CD4-positive, alpha-beta T cell treated with Interleukin-6 for 4 hours (primary cell): ENCODE results near the gene TOP1.
A peak's percentile ranks its signal among the peaks of the same experiment; 100 is the strongest.
"Not testable (repeated sequence)": the region's sequence is repeated elsewhere in the genome, so short reads cannot be mapped to it uniquely, and the experiment has no call there.

Experiments used
- DNase-seq: peaks from one replicate; pipeline ENCODE4 v3.0.0-alpha.2; 2020; ENCODE audit warnings: mixed read lengths

TOP1 gene

DNA sequence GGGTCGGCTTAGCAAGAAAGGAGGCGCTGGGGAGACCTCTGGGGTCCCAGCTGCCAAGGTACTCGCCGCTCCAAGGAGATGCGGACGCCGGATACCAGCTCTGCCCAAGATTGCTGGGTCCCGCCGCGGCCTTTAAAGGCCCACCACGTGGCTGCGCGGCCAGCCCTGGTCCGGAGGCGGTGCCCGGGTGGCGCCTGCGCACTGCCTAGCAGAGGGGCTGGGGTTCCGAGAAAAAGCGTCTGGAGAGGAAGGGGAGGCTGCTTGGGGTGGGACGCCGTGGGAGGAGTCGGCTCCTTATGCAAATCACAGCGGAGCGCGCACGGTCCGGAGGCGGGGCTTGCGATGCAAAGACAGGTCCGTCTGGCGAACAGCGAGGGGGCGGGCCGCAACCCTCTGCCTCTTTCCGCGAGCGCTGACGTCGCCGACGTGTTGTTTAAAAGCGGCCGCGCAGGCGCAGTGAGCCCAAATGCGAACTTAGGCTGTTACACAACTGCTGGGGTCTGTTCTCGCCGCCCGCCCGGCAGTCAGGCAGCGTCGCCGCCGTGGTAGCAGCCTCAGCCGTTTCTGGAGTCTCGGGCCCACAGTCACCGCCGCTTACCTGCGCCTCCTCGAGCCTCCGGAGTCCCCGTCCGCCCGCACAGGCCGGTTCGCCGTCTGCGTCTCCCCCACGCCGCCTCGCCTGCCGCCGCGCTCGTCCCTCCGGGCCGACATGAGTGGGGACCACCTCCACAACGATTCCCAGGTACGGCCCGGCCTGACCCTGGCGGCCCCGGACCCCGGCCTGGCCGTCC is at the start of gene TOP1:
TOP1 (plus strand) TSS at position 464 of the 791 bp plus-strand sequence; CDS start at position 710, 246 bp downstream.
- DNase-seq: peak; percentile 100

DNA sequence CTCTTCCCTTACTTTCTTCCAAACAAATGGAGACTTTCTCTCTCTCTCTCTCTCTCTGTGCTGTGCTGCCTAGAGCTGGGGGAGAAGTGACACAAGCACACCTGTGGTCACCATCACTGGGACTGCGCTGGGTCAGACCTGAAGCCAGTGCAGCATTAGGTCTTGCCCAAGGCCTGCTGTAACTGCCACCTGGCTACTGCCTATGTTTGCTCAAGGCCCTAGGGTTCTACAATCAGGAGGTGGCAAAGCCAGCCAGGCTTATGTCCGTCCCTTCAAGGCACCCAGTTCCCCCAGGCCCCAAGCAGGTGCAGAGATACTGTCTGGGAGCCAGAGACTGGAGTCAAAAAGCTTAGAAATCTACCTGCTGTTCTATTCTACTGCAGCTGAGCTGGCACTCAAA is 49.4 kb upstream of the TOP1 start:
- no peak for DNase-seq

DNA sequence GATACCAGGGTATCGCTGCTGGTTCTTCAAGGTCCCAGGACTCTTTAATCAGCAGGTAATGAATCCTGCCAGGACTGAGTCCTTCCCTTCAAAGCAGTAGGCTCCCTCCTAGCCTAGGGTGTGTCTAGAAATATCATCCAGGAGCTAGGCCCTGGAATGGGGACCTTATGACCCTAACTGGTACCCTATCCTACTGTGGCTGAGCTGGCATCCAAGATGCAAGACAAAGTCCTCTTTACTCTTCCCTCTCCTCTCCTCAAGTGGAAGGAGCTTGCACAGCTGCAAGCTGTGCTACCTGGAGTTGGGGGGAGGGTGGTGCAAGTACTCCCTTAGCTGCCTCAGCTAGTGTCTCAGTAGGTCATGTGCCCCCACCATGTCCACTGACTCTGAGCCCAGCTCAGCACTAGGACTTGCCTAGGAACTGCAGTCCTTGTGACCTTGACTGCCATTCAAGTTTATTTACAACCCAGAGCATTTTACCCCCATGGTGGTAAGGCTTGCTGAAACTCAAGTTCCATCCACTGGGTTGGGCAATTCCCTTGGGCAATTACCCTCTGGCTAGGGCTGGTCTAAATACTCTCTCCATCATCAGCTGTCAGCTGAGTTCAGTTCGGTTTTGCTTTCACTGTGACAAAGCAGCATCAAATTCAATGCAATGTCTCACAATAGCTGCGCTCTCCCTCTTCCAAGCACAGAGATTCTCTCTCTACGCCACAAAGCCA is 48.4 kb upstream of the TOP1 start:
- DNase-seq: no peak

DNA sequence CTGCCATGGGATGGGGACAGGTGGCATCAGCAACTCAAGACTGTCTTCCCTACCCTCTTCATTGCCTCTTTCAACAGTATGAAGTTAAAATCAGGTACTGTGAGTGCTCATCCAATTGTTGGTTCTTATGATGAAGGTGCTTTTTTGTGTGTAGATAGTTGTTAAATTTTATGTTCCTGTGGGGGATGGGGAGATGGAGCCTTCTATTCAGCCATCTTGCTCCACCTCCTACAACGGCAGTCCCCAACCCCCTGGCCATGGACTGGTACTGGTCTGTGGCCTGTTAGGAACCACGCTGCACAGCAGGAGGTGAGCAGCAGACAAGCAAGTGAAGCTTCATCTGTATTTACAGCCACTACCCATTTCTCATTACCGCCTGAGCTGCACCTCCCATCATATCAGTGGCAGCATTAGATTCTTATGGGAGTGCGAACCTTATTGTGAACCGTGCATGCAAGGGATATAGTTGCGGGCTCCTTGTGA is 47.8 kb upstream of the TOP1 start:
- DNase-seq: no peak

DNA sequence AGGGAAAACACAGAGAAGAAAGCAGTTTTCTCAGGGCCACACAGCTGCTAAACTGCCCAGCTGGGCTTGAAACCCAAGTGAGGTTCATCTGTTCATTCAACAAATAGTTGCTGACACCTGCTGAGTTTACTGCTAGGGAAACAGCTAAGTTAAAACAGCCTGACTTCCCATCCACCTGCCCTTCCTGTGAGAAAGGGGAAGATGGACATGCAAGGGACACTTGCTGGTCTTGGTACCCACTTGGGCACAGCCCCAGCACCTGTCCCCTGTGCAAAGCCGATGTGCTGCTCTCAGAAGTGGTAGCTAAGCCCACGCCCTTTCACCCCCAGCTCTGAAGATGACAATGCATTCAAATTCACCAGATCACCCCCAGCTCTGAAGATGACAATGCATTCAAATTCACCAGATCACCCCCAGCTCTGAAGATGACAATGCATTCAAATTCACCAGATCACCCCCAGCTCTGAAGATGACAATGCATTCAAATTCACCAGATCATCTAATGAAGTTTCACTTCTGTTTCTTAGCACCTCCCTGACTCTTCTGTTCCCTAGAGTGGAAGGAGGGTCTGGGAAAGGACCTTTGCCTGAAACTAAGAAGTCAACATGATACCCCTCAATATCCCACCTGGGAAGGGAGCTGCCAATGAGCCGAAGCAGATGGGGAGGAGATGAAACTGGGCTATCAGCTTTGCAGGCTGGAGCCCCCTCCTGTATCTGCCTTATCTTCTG is 46.0 kb upstream of the TOP1 start:
- DNase-seq: no peak

DNA sequence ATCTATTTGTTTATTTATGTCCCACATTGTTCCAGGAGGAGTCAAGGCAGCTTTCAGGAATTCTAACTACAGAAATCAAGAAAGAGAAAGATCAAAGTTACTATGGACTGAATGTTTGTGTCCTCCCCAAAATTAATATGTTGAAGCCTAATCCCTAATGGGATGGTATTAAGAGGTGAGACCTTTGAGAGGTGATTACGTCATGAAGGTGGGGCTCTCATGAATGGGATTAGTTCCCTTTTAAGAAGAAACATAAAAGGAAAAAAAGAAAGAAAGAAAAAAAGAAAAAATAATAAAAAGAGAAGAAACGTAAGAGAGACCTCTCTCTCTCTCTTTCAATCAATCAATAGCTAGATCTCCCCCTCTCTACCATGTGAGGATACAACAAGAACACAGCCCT is 44.7 kb upstream of the TOP1 start:
- DNase-seq: no peak

DNA sequence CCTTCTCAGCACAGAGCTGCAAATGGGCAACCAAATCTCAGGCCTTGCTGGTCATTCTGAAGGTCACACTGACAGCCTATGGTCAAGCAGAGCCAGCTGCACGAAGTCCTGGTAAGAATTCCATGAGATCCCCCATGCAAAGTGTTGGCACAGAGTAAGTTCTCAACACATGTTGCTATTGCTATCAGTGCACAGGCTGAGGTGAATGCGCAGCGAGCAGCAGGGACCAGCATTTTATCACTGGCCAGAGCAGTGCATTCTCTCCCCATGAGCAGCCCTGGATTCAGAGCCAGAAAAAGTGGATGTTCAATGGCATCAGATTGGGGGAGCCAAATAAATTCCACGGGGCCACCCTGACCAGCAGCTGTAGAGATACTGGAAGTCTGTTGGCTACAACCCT is 44.1 kb upstream of the TOP1 start:
- DNase-seq: no peak

DNA sequence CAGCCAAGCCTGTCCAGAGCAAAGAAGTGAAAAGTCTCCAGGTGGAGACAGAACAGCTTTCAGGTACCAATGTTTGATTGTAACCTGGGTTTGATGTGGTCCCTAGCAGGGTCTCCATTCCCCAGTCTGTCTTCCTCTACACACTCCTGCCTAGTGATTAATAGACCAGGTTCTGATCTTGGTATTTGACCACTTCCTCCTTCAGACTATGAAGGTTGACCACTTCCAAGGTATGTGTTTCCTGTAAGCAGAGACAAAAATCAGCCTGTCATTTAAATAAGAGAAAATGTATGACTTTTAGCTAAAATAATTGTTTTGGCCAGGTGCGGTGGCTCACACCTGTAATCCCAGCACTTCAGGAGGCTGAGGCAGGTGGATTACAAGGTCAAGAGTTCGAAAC is 41.8 kb upstream of the TOP1 start:
- no peak for DNase-seq

DNA sequence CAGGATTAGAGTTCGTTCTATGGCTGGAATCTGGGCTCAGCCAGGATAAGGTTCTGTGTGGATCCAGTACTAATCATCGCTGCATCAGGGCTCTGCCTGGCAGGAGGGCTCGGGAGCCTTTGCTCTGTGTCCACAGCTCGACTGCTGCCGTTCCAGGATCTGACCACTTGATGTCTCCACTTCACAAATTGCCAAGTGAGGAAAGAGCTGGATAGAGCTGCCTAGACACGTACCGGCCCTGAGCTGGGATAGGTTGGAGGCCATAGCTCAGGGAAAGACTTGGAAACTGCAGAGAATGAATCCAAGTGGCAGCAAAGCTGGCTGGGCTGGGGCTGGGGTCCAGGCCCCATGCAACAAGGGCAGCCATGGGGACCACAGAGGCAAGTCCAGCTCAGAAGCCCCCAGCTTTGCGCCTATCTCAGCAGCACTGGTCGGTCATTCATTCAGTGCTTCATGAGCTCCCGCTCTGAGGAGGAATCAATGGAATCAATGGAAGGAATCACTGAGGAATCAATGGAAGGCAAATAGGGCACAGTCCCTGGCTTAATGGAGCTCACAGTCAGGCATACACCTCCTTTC is 38.0 kb upstream of the TOP1 start:
- DNase-seq: peak; percentile 72

DNA sequence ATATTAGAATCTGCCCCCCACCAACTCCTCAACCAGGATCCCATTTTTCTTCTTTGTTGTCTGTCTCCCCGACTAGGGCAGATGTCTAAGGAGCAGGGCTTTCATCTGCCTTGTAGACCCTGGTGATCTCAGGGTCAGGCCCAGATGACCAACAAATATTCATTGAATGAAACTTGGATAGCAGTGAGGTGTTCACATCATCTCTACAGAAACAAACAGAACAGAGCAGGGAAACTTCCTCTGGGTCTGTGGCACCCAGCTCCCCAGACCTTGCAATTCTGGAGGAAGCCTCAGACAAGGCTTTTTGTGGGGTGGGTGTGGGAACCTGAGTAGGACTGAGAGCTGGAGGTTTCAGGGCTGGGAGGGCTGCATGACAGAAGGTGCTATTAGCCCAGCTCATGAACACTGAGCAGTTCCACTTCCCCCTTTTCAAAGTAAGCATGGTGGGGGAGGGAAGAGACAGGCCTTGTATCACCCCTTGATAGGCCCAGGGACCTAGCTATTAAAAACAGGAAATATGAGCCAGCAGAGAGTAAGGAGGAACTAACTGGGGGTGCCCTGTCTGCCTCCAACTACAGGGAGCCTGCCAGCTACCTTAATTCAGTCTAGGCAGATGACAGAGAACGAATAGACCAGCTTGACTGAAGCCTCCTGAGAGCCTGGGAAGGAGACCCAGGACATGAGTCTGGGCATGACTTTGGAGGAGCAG is 37.3 kb upstream of the TOP1 start:
- DNase-seq: peak; percentile 44

DNA sequence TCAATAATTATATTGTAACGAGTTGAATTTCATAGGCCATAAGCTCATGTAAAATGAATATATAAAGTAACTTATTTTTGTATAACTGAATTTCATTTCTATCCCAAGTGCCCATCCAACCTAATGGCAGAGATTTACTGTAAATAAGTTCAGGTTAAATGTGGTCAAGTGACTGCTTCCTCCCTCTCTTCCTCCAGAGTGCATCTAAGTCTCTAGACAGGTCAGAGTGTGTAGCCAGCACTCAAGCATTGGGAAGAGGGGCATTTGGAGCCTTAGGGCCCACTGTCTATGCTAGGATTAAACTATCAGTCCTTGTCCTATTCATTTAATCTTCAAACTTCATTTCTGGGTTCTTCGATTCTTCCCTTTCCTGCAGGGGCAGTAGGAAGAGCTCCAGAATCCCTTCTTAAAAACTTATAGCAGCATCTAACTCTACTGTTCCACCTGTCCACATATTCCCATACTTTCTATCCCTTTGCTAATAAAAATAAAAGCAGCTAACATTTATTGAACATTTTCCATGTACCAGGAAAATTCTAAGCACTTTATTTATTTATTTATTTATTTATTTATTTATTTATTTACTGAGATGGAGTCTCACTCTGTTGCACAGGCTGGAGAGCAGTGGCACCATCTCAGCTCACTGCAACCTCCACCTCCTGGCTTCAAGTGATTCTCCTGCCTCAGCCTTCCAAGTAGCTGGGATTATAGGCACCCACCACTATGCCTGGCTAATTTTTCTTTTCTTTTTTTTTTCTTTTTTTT is 36.1 kb upstream of the TOP1 start:
- DNase-seq: no peak

DNA sequence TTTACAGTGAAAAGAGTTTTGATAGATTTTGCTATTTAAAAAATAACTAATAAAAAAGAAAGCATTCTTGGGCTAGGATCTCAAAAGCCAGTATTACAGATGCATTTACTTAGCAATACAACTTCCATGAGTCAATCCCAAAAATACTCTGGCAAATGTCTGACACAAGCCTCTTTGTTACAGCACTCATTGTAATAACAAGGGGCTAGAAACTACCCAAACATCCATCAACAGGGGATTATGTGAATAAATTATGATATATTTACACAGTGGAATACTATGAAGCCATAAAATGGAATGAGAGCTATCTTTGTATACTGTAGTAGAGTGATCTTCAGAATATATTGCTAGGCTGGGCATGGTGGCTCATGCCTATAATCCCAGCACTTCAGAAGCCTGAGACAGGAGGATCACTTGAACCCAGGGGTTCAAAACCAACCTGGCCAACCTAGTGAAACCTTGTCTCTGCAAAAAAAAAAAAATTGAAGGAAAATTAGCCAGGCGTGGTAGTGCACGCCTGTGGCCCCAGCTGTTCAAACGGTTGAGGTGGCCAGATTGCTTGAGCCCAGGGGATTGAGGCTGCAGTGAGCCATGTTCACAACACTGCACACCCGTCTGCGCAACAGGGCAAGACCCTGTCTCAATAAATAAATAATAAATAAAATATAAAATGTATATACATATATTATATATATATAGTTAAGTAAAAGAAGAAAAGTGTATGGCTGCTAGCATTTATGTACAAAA is 34.7 kb upstream of the TOP1 start:
- DNase-seq: no peak

DNA sequence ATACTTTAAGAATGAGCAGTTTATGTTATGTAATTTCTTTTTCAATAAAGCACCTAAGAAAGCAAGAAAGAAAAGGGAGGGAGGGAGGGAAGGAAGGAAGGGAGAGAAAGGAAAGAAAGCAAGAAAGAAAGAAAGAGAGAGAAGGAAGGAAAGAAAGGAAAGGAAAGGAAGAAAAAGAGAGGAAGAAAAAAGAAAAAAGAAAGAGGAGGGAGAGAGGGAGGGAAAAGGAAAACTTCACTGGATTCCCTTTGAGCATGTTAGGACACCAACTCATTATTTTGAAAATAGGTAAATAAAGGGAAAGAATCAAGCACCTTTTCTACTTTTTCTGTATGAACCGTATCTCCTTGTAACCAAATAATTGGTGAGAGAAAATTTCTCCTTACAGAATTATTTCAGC is 32.3 kb upstream of the TOP1 start:
- DNase-seq: no peak

DNA sequence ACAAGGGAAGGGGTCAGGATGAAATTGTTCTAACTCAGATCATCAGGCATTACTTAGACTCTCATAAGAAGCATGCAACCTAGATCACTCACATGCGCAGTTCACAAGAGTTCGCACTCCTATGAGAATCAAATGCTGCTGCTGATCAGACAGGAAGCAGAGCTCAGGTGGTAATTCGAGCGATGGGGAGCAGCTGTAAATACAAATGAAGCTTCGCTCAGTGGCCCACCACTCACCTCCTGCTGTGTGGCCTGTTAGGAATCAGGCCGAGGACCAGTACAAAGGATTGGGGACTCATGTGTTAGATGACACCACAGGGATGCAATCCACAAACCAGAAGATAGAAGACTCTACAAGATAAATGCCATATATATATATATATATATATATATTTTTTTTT is 31.5 kb upstream of the TOP1 start:
- DNase-seq: no peak

DNA sequence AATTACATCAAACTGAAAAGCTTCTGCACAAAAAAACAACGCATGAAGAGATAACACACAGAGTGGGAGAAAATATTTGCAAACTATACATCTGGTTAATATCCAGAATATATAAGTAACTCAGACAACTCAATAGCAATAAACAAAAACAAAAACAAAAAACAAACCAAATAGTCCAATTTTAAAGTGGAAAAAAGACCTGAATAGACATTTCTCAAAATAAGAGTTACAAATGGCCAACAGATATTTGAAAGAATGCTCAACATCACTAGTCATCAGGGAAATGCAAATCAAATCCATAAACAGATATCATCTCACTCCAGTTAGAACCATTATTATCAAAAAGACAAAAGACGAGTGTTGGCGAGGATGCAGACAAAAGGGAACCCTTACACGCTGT is 28.8 kb upstream of the TOP1 start:
- DNase-seq: no peak

DNA sequence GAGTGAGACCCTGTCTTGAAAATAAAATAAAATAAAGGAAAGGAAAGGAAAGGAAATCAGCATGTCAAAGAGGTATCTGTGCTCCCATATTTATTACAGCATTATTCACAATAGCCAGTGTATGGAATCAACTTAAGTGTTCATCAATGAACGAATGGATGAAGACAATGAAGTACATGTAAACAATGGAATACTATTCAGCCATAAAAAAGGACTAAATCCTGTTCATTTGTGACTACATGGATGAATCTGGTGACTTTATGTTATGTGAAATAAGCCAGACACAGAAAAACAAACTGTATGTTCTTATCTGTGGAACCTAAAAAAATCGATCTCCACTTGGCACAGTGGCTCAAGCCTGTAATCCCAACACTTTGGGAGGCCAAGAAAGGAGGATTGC is 28.0 kb upstream of the TOP1 start:
- DNase-seq: no peak

DNA sequence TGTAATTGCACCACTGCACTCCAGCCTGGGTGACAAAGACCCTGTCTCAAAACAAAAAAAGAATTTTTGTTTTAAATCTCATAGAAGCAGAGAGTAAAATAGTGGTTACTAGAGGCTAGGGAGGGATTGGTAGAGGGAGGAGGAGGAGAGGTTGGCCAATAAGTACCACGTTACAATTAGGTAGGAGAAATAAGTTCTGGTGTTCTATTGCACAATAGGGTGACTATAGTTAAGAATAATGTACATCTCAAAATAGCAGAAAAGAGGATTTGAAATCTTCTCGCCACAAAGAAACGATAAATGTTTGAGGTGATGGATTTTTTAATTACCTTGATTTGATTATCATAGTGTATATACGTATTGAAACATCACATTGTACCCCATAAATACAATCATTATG is 27.1 kb upstream of the TOP1 start:
- DNase-seq: no peak

DNA sequence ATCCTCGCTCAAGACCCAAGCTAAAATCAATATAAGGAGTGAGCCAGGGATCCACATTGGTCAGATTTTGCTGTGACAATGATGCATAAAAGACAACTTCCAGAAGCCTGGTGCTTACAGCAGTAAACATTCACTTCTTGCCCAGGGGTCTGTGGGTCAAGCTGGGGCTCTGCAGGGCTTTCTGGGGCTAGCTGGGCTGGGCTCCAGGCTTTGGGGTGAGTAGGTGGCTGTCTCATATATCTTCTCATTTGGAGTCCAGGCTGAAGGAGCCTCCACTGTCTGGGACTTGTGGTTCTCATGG is 25.8 kb upstream of the TOP1 start:
- DNase-seq: no peak

DNA sequence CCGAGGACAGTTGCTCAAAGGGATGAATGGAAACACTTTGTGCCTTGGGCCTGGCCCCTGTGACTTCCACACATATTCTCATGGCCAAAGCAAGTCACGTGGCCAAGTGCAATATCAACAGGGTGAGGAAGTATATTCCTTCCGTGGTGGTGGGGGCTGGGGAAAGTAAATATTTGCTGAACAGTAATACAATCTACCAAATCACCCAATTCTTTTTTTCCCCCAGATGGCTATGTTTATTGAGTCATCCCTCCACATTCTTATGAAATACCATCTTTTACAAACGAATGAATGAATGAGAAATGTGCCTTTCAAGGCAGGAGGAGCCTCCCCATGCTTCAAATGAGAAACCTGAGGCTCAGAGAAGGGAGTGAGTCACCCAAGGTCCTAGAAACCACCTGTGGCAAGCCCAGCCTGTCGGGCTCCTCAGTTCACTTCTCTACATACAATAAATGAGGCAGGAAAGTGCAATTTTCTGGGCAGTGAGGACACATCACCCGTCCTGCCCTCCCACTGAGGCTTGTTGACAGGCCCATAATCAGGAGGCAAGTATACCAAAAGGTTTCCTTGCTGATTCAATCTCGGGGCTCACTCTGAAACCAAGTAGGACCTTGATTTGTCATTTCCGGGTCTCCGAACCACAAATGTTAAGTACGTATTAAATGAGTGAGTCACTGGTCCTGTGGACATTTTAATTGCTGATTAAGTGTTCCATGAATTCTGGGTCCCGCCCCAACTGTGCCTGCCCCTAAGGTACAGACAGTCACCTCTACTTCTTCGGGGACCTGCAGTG is 25.3 kb upstream of the TOP1 start:
- DNase-seq: peak; percentile 69

DNA sequence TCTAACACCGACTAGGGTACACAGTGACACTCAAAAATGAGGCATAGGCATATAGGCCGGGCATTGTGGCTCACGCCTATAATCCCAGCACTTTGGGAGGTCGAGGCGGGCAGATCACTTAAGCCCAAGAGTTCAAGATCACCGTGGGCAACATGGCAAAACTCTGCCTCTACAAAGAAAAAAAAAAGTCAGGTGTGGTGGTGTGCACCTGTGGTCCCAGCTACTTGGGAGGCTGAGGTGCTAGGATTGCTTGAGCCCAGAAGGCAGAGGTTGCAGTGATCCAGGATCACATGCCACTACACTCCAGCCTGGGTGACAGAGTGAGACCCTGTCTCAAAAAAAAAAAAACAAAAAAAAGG is 24.7 kb upstream of the TOP1 start:
- DNase-seq: not testable (repeated sequence)
